HEK293 (cell line): ENCODE measurements around the gene NFIX.

ENCODE experiments used
- HOXD13 ChIP-seq: sonication (generic); formaldehyde crosslinking; IDR thresholded peaks from 2 replicates; pipeline ENCODE4 v1.8.0; 2022; ENCODE audit warnings: missing genetic modification reagents, borderline replicate concordance
- KLF1 ChIP-seq: fragments of 450-650 bp; formaldehyde crosslinking; IDR thresholded peaks from 2 replicates; pipeline ENCODE4 v1.5.1; 2016; ENCODE audit warnings: missing biosample characterization, missing genetic modification characterization
- KLF17 ChIP-seq: fragments of 450-650 bp; formaldehyde crosslinking; IDR thresholded peaks from 2 replicates; pipeline ENCODE4 v1.5.1; 2016; ENCODE audit warnings: missing biosample characterization, missing genetic modification characterization
- KLF7 ChIP-seq: fragments of 450-650 bp; formaldehyde crosslinking; IDR thresholded peaks from 2 replicates; pipeline ENCODE4 v1.5.1; 2016; ENCODE audit warnings: missing biosample characterization, missing genetic modification characterization, borderline replicate concordance
- PBX3 ChIP-seq: sonication (generic); formaldehyde crosslinking; IDR thresholded peaks from 2 replicates; pipeline ENCODE4 v1.8.1; 2022; ENCODE audit warnings: mild to moderate bottlenecking, moderate library complexity, missing genetic modification reagents
- PRDM10 ChIP-seq: fragments of 450-650 bp; formaldehyde crosslinking; IDR thresholded peaks from 2 replicates; pipeline ENCODE4 v1.5.1; 2016; ENCODE audit warnings: missing biosample characterization, missing genetic modification characterization
- TCF7L2 ChIP-seq: IDR thresholded peaks from 2 replicates; pipeline ENCODE4 v1.6.1; 2011; ENCODE audit warnings: low read depth, mild to moderate bottlenecking, inconsistent platforms, low read length, moderate library complexity, borderline replicate concordance
- ZBTB11 ChIP-seq: fragments of 450-650 bp; formaldehyde crosslinking; conservative IDR thresholded peaks from 2 replicates; pipeline ENCODE4 v1.5.1; 2016; ENCODE audit warnings: low read depth, missing biosample characterization, missing genetic modification characterization
- ZBTB7A ChIP-seq: fragments of 450-650 bp; formaldehyde crosslinking; IDR thresholded peaks from 2 replicates; pipeline ENCODE4 v1.5.1; 2016; ENCODE audit warnings: low read depth, missing biosample characterization, missing genetic modification characterization
- ZFP69B ChIP-seq: fragments of 450-650 bp; formaldehyde crosslinking; IDR thresholded peaks from 2 replicates; pipeline ENCODE4 v1.5.1; 2016; ENCODE audit warnings: missing biosample characterization, missing genetic modification characterization
- ZNF114 ChIP-seq: fragments of 450-650 bp; formaldehyde crosslinking; IDR thresholded peaks from 2 replicates; pipeline ENCODE4 v1.5.0; 2017; ENCODE audit warnings: missing biosample characterization, missing genetic modification characterization
- ZNF175 ChIP-seq: fragments of 450-650 bp; formaldehyde crosslinking; IDR thresholded peaks from 2 replicates; pipeline ENCODE4 v1.5.1; 2016; ENCODE audit warnings: missing biosample characterization, missing genetic modification characterization
- ZNF248 ChIP-seq: fragments of 450-650 bp; formaldehyde crosslinking; IDR thresholded peaks from 2 replicates; pipeline ENCODE4 v1.5.1; 2017; ENCODE audit warnings: missing biosample characterization, missing genetic modification characterization
- ZNF266 ChIP-seq: fragments of 450-650 bp; formaldehyde crosslinking; IDR thresholded peaks from 2 replicates; pipeline ENCODE4 v1.5.1; 2016; ENCODE audit warnings: missing biosample characterization, missing genetic modification characterization, low read depth
- ZNF292 ChIP-seq: fragments of 450-650 bp; formaldehyde crosslinking; IDR thresholded peaks from 2 replicates; pipeline ENCODE4 v1.5.1; 2016; ENCODE audit warnings: low read depth, missing biosample characterization, missing genetic modification characterization, borderline replicate concordance
- ZNF311 ChIP-seq: fragments of 450-650 bp; formaldehyde crosslinking; IDR thresholded peaks from 2 replicates; pipeline ENCODE4 v1.5.1; 2017; ENCODE audit warnings: missing biosample characterization, missing genetic modification characterization, borderline replicate concordance
- ZNF510 ChIP-seq: fragments of 450-650 bp; formaldehyde crosslinking; IDR thresholded peaks from 2 replicates; pipeline ENCODE4 v1.5.1; 2018; ENCODE audit warnings: mild to moderate bottlenecking, missing genetic modification characterization, missing biosample characterization; ENCODE audit not compliant: insufficient replicate concordance
- ZNF514 ChIP-seq: fragments of 450-650 bp; formaldehyde crosslinking; IDR thresholded peaks from 2 replicates; pipeline ENCODE4 v1.5.1; 2016; ENCODE audit warnings: missing biosample characterization, missing genetic modification characterization
- ZNF571 ChIP-seq: fragments of 450-650 bp; formaldehyde crosslinking; IDR thresholded peaks from 2 replicates; pipeline ENCODE4 v1.5.0; 2017; ENCODE audit warnings: missing biosample characterization, missing genetic modification characterization
- ZNF585B ChIP-seq: fragments of 450-650 bp; formaldehyde crosslinking; IDR thresholded peaks from 2 replicates; pipeline ENCODE4 v1.5.1; 2016; ENCODE audit warnings: missing biosample characterization, missing genetic modification characterization
- ZNF677 ChIP-seq: fragments of 450-650 bp; IDR thresholded peaks from 2 replicates; pipeline ENCODE4 v1.5.0; 2018; ENCODE audit warnings: missing biosample characterization, mild to moderate bottlenecking, missing genetic modification characterization, moderate library complexity
- ZNF704 ChIP-seq: fragments of 450-650 bp; formaldehyde crosslinking; IDR thresholded peaks from 2 replicates; pipeline ENCODE4 v1.5.1; 2016; ENCODE audit warnings: missing biosample characterization, missing genetic modification characterization
- ZNF76 ChIP-seq: fragments of 450-650 bp; formaldehyde crosslinking; IDR thresholded peaks from 2 replicates; pipeline ENCODE4; 2016; ENCODE audit warnings: low read depth, missing biosample characterization, missing genetic modification characterization, borderline replicate concordance
- ZNF768 ChIP-seq: fragments of 450-650 bp; formaldehyde crosslinking; IDR thresholded peaks from 2 replicates; pipeline ENCODE4 v1.5.1; 2018; ENCODE audit warnings: missing biosample characterization, mild to moderate bottlenecking, missing genetic modification characterization
- ZNF830 ChIP-seq: fragments of 450-650 bp; IDR thresholded peaks from 2 replicates; pipeline ENCODE4 v1.5.0; 2018; ENCODE audit warnings: missing biosample characterization, missing genetic modification characterization, low read depth, mild to moderate bottlenecking, moderate library complexity
- ZSCAN18 ChIP-seq: fragments of 450-650 bp; formaldehyde crosslinking; IDR thresholded peaks from 2 replicates; pipeline ENCODE4 v1.5.1; 2016; ENCODE audit warnings: missing biosample characterization, missing genetic modification characterization
- ZXDB ChIP-seq: fragments of 450-650 bp; formaldehyde crosslinking; IDR thresholded peaks from 2 replicates; pipeline ENCODE4 v1.5.1; 2016; ENCODE audit warnings: missing biosample characterization, missing genetic modification characterization

The NFIX gene

GRCh38 chr19:12994701-12995595 lies at the start of gene NFIX (continued):
- 0 out of 2 replicates have a peak, but pooled peaks have one; percentile 34 for TF ChIP-seq PBX3 (CRISPR knock-in tag)
- TF ChIP-seq ZNF677 (tag by site-specific recombination) = no peak
- peak; percentile 75; the same call in 1 of the 2 replicates for TF ChIP-seq ZBTB7A (tag by site-specific recombination)
- peak; percentile 67; the same call in 1 of the 2 replicates for TF ChIP-seq ZFP69B (tag by site-specific recombination)
- no peak for TF ChIP-seq ZNF704 (tag by site-specific recombination)
- no peak for TF ChIP-seq ZNF311 (tag by site-specific recombination)
- no peak for TF ChIP-seq ZSCAN18 (tag by site-specific recombination)
- no peak for TF ChIP-seq ZNF266 (tag by site-specific recombination)
- no peak for TF ChIP-seq ZNF571 (tag by site-specific recombination)
- TF ChIP-seq ZNF114 (tag by site-specific recombination) = no peak
- no peak for TF ChIP-seq HOXD13 (CRISPR knock-in tag)
- peak; percentile 80 for TF ChIP-seq KLF1
- peak; percentile 29; the same call in 1 of the 2 replicates for TF ChIP-seq PRDM10 (tag by site-specific recombination)
- no peak for TF ChIP-seq ZXDB
- no peak for TF ChIP-seq KLF7 (tag by site-specific recombination)
- no peak; the same call in 1 of the 2 replicates for TF ChIP-seq ZBTB11
- no peak for TF ChIP-seq ZNF514 (tag by site-specific recombination)
- no peak for TF ChIP-seq ZNF510 (tag by site-specific recombination)
- TF ChIP-seq TCF7L2 = no peak
- TF ChIP-seq ZNF175 (tag by site-specific recombination) = no peak
- TF ChIP-seq ZNF830 (tag by site-specific recombination) = no peak
- no peak for TF ChIP-seq ZNF292
- 0 out of 2 replicates have a peak, but pooled peaks have one; percentile 60 for TF ChIP-seq ZNF76 (tag by site-specific recombination)
- TF ChIP-seq ZNF585B (tag by site-specific recombination) = no peak
- TF ChIP-seq ZNF768 (tag by site-specific recombination) = no peak
- TF ChIP-seq KLF17 (tag by site-specific recombination) = peak; percentile 84
- TF ChIP-seq ZNF248 (tag by site-specific recombination) = no peak
